Cardiac muscle cell (in vitro differentiated cells and primary cell): ENCODE measurements around the gene XXYLT1. TPM values are rescaled to one million over a fixed set of nuclear protein-coding genes. Genes with fewer than 3 reads are reported as not detected.

Experiments
- DNase-seq, 2 donors: peaks; one replicate each; pipeline versions ENCODE4 v3.0.0 to v3.0.0-alpha.2; 2010 to 2017; ENCODE audit warnings: low read depth in 1 of 2, low spot score in 1 of 2
- H3K27ac ChIP-seq: fragments of 200-600 bp; sonication (generic); 2 replicates; pipeline ENCODE4 v1.5.1; 2016
- H3K27me3 ChIP-seq: fragments of 200-600 bp; sonication (generic); 2 replicates; pipeline ENCODE4 v1.6.0; 2016; ENCODE audit warnings: control low read depth
- H3K36me3 ChIP-seq: fragments of 200-600 bp; sonication (generic); 2 replicates; pipeline ENCODE4 v1.5.1; 2016; ENCODE audit warnings: control low read depth
- H3K4me1 ChIP-seq: fragments of 200-600 bp; sonication (generic); 2 replicates; pipeline ENCODE4 v1.8.1; 2017; ENCODE audit warnings: low read depth, mild to moderate bottlenecking, mixed run types
- H3K4me3 ChIP-seq: fragments of 200-600 bp; sonication (generic); 2 replicates; pipeline ENCODE4 v1.5.1; 2016; ENCODE audit warnings: mild to moderate bottlenecking
- H3K9me3 ChIP-seq: fragments of 200-600 bp; sonication (generic); 2 replicates; pipeline ENCODE4 v1.5.1; 2017; ENCODE audit warnings: low read depth, mild to moderate bottlenecking, control low read depth
- CTCF ChIP-seq: IDR thresholded peaks from 2 replicates; pipeline ENCODE4 v1.5.1; 2012; ENCODE audit warnings: low read depth, mild to moderate bottlenecking, low read length
- polyA plus RNA-seq: library from polyadenylated mRNA; unstranded; fragments of >200 nt; fragmentation: Nextera tagmentation; extraction: Ambion mirVana; gene quantifications from 2 replicates; pipeline ENCODE4 v1.2.1, GENCODE V29; 2016
- total RNA-seq: library from RNA; depleted of rRNA; stranded (reverse); fragments of >200 nt; gene quantifications from 2 replicates; pipeline ENCODE4 v1.2.3, GENCODE V29; 2016

XXYLT1 gene
- total and polyA plus RNA-seq, 2 experiments from 2014 or later = 52.5 to 62.2 TPM

- no peaks in the 10 kb centered on the region for H3K9me3 ChIP-seq
- no peaks in the 10 kb centered on the region for H3K36me3 ChIP-seq
- no peaks in the 10 kb centered on the region for H3K27me3 ChIP-seq
- no peak overlapping the region for H3K4me3 ChIP-seq
- peaks cover 15% of the 10 kb centered on the region for H3K4me1 ChIP-seq
- DNase-seq = no peak
- H3K27ac ChIP-seq = no peak overlapping the region
- TF ChIP-seq CTCF = no peak
Measured at GRCh38 chr3:195033531-195034091, 237.3 kb downstream of the XXYLT1 start.

GRCh38 chr3:195032955-195033354, 238.0 kb downstream of the XXYLT1 start:
- Histone ChIP-seq H3K4me1 (peaks cover 15% of the 10 kb centered on the region), H3K27me3 (no peaks in the 10 kb centered on the region), H3K27ac (no peak overlapping the region), H3K36me3 (no peaks in the 10 kb centered on the region), H3K4me3 (no peak overlapping the region), H3K9me3 (no peaks in the 10 kb centered on the region)
- no peak for TF ChIP-seq CTCF
- DNase-seq = no peak

- Histone ChIP-seq H3K27me3 (no peaks in the 10 kb centered on the region), H3K27ac (no peak overlapping the region), H3K36me3 (no peaks in the 10 kb centered on the region), H3K9me3 (no peaks in the 10 kb centered on the region), H3K4me1 (peaks cover 15% of the 10 kb centered on the region), H3K4me3 (no peak overlapping the region)
- peak in 1 of 2 donors; percentile 68 for DNase-seq
- no peak for TF ChIP-seq CTCF
Measured at GRCh38 chr3:195032106-195032759, 238.7 kb downstream of the XXYLT1 start.

- no peak overlapping the region for H3K27ac ChIP-seq
- H3K9me3 ChIP-seq = no peaks in the 10 kb centered on the region
- no peak for DNase-seq
Measured at GRCh38 chr3:195031574-195032003, 239.4 kb downstream of the XXYLT1 start.

GRCh38 chr3:195030791-195031321, 240.1 kb downstream of the XXYLT1 start:
- Histone ChIP-seq H3K4me3 (no peak overlapping the region), H3K9me3 (no peaks in the 10 kb centered on the region), H3K36me3 (no peaks in the 10 kb centered on the region), H3K27ac (no peak overlapping the region), H3K4me1 (peaks cover 15% of the 10 kb centered on the region), H3K27me3 (no peaks in the 10 kb centered on the region)
- no peak for TF ChIP-seq CTCF
- DNase-seq = peak in 1 of 2 donors; percentile 32

More at GRCh38 chr3:195031574-195032003, 239.4 kb downstream of the XXYLT1 start:
- H3K27me3 ChIP-seq = no peaks in the 10 kb centered on the region
- peaks cover 15% of the 10 kb centered on the region for H3K4me1 ChIP-seq
- H3K4me3 ChIP-seq = no peak overlapping the region
- TF ChIP-seq CTCF = no peak
- H3K36me3 ChIP-seq = no peaks in the 10 kb centered on the region
